Fibroblast of skin of right biceps (primary cell): Measurements from ENCODE around the gene TRAPPC12.

Experiments used
- DNase-seq: peaks from one replicate; pipeline ENCODE4 v3.0.0-alpha.2; 2013

Gene TRAPPC12

DNA sequence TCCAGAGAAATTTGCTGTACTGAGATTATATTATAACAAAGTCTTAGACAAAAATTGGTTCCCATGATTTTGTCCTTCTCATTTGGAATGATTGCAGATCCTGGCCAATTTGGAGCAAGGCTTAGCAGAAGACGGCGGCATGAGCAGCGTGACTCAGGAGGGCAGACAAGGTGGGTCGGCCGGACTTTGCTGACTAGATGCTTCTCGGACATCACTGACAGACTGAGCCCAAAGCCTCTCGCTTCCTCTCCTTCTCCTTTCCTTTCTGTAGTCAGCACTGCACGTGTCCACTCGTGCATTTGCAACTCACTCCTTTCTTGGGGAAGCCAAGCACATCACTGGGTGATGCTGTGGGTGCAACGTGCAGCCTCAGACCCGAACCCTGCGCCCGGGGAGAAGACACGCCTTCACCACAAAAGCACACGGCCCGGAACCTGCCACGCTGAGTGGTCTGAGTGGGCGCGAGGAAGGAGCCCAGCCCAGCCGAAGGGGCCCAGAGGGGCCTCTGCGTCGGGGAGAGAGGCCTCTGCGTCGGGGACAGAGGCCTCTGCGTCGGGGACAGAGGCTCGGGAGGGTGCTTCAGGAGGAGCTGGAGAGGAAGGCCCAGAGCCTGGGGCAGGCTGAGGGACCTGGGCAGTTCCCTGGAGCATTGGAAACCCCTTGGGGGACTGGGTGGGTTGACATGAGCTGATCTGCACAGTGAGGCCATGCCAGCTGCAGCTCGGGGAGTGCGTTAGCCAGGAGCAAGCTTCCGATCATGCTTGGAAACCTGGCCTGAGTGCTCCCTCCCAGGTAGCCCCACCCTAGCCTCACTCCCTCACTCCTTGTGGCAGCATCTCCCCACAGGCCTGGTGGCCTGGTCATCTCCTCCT lies 78.3 kb downstream of the TRAPPC12 start:
- DNase-seq, result no peak

GRCh38 chr2:3458396-3459184 lies 79.1 kb downstream of the TRAPPC12 start:
- no peak for DNase-seq

- DNase-seq, result no peak
Observed at GRCh38 chr2:3459185-3460015, 79.9 kb downstream of the TRAPPC12 start.

DNA sequence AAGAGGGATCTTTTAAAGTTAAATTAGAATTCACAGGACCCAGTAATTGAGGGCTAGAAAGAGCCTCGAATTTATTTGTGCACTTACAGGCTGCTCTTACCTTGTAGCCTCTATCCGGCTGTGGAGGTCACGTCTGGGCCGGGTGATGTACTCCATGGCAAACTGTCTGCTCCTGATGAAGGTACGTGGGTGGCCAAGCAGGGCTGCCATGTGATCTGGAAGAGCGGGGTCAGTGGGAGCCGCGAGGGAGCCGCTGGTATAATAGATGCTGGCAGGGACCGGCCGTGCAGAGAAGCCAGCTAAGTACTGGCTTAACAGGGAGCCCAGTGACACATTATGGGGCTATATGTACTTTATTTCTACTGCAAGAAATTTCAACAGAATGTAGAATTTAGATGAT lies 80.7 kb downstream of the TRAPPC12 start:
- no peak for DNase-seq

DNA sequence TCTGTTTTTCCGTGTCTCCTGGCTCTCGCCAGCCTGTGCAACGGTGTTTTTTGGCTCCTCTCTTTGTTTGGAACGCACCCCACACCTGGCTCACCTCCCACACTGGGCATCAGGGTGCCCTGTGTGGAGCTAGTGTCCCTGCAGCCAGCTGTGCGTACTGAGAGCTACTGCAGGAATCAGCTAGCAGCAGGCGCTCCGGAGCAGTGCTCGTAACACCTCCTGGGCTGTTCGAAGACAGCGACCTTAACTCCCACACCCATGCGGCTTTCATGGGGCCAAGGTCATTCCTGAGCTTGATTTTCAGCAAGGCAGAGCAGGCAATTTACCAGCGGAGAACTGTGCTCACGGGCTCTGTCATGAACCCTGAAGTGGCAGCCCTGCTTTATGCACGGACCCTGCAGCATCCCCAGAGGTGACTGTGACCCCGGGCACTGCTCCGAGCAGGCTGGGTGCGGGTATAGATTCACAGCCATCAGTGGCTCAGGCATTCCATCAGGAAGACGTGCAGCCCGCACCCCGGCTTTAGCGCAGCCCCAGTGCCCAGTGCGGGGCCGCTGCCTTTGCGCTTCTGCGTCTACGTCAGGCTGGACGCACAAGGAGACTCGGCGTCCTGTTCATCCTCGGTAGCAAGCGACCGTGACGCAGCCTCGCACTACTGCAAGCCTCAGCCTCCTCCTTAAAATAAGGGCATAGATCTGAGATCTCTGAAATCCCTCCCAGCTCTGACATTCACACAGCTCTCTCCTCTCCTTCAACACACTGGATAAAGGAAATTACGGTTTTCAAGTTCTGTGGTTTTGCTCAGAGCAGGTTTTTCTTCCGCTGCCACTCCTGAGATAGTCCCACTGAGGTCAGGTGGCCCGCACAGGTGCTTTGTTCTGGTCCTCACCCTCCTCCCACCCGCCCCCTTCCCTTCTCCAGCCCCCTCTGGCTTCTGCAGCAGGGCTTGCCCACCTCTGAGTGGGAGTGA lies 81.6 kb downstream of the TRAPPC12 start:
- DNase-seq, result no peak

- peak; percentile 56 for DNase-seq
Observed at GRCh38 chr2:3461801-3462492, 82.5 kb downstream of the TRAPPC12 start.

DNA sequence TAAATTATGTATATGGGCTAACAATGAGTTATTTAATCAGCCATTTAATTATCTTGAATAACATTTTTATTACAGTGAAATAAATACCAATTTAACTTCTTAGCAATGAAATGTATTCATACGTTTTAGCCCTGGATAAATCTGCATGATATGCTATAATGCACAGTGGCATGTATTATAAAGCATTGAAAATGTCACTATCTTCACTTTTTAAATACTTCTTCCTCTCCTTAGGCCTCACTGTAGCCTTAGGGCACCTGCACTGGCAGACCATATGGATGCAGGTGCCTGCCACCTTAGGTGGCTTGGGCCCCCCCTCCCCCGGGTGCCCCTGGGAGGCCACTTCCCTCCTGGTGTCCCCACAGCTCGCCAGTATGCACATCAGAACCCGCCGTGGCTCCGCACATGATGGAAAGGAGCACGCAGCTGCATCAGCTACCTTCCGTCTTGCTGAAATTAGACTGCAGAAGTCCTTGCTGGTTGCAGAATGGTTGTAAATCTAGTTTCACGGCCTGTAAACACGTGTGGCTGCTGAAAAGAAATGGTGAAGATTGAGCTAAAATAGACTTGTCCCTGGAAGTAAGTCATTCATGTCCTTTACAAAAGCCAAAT lies 83.1 kb downstream of the TRAPPC12 start:
- no peak for DNase-seq

GRCh38 chr2:3463186-3463835 lies 83.8 kb downstream of the TRAPPC12 start:
- no peak for DNase-seq

GRCh38 chr2:3463944-3464343 lies 84.5 kb downstream of the TRAPPC12 start:
- no peak for DNase-seq

DNA sequence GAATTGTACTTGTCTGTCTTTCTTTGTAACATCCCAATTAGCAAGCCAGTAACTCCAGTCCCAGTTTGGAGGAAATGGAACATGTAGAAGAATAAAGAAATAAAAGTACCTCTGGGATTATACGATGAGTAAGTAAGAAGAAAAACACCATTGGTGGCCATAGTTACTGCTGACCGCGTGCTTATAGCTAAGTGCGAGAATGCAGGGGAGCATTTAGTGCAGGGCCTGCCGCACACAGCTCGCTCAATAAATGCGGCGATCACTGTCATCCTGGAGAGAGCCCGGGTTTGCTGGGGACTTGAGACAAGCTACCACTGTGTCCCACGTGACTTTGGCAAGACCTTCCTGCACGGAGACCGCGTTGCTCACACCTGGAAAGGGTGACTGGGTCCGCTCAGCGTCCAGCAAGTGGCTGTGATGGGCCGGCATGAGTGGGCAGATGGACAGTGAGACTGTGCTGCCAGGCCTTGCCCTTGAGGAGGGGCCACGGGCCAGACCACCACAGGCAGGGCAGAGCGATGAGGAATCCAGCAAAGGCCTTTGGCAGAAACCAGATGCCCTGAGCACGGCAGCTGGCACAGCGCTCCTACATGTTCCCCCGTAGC lies 85.0 kb downstream of the TRAPPC12 start:
- no peak for DNase-seq

DNA sequence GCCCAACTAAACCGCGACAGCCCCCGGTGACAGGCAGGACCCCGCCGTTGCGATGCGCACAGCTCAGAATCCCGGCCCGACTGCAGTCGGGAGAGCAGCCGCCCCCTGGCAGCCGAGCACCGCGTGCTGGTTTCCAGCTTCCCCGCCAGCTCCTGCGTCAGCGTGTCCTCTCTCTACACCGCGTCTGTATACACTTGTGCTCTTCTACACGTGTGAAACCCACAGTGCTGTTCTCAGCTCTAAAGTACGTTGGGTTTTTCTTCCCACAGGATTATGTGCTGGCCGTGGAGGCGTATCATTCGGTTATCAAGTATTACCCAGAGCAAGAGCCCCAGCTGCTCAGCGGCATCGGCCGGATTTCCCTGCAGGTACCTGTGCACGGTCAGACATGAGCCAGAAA lies 85.8 kb downstream of the TRAPPC12 start:
- DNase-seq, result no peak

DNA sequence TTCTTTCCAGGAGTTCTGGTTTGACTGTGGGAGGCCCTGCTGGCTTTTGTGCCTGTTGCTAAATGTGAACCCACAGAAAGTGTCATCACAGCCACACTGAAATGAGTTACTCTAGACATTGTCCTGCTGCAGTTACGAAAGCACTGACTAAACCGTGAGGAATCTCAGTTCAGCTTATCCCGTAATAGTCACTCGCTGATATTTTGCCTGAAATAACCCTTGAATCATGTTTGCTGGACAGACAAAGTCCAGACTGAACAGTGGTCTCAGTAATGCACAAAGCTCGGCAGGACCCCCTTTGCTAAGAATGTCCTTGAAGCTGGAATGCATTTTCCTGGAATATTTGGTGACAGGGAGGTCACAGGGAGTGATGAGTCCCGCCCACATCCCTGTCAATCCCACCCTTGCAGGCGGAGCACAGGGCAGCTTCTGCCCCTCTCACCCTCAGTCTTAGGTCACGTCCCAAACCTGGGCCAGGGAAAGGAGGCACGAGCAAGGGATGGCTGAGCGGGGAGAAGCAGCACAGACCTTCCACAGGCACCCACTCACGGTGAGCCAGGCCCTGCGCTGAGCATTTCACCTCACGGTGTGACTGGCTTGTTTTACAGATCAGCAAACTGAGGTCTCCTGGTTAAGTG lies 86.5 kb downstream of the TRAPPC12 start:
- peak; percentile 90 for DNase-seq

GRCh38 chr2:3466482-3466863 lies 87.0 kb downstream of the TRAPPC12 start:
- no peak for DNase-seq

DNA sequence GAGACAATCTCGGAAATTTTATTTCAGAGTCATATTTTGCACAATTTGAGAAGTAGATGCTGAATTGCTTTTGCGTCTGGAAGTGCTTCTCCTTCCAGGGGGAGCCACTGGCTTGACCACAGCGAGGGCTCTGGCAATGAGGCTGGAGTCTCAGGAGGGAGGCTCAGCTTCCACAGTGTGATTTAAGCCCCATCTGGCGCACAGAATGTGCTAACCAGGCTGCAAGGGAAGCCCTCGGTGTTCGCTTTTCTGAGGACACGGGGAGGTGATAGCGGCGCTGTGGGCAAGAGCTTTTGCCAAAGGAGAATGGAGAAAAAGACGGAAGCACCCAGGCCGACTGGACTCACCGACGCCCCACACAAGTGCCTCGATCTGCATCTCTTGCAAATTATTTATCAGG lies 87.5 kb downstream of the TRAPPC12 start:
- DNase-seq, result no peak

GRCh38 chr2:3467654-3468053 lies 88.2 kb downstream of the TRAPPC12 start:
- no peak for DNase-seq

DNA sequence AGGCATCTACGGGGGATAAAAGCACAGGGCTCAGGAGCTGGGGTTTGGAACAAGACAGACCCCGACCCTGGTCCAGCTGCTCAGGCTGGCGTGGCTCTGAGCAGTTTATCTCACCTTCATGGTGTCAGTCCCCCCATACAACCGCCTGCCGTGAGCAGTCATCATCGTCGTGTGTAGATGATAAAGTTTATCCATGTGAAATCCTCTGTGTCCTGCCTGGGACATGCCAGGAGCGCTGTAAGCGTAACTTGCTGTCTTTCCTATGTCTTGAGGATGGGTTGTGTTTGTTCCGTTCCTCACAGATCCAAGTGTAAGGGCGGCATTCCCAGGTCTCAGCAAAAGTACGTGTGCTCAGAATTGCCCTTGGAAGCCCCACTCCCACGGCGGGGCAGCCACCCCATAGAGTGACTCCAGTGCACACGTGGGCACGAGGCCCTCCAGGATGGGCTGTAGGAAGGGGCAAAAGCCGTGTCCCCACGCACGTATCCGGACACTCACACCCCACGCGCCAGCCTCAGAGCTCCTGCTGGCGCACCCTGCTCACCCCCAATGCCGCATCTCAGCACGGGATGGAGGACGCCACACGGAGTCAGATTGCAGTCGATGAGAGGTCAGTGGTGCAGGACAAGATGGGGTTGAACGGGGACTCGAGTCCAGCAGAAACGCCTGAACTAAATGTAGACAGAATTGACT lies 88.9 kb downstream of the TRAPPC12 start:
- no peak for DNase-seq

- DNase-seq, result no peak
Observed at GRCh38 chr2:3469486-3469885, 90.0 kb downstream of the TRAPPC12 start.

DNA sequence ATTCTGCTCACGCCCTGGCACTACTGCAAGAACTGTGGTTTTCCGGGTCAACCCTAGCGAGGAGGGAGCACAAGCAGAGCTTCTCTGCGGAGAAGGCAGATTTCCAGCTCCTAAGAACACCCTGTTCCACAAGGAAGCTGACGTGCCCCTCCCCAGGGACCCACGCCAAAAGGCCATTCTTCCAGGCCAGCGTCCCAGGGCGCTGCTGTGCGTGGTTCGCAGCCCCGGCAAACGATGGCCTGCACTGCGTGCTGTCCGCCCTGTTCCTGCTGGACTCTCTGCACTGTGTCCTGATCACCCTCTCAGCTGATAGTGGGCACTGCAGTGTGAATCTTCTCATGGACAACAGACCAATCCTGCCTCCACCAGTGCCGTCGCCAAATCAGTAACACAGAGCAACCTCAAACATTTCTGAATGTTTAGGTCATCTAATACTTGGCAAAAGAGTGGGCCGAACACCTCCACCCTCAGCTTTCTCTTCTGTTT lies 90.7 kb downstream of the TRAPPC12 start:
- peak; percentile 77 for DNase-seq
